ENCODE results near the gene CCDC80.

Gene CCDC80

DNA sequence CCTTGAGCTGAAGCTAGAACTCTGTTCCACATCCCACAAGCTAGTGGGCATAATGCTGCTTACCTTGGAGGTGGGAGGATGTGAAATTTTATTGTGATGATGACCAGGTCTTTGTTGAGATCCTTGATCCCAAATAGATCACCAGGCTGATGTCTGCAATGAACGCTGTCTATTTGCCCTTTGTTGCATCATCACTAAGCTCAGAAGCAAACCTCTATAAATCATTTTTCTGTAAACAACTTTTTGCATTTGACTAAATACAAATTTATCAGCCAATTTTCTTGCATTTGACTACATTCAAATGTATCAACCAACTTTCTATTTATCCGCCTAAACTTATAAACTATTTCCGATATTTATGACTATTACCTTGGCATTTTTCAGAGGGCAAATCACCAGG is 9.7 kb downstream of the CCDC80 start:
- DNase-seq = no peak

DNA sequence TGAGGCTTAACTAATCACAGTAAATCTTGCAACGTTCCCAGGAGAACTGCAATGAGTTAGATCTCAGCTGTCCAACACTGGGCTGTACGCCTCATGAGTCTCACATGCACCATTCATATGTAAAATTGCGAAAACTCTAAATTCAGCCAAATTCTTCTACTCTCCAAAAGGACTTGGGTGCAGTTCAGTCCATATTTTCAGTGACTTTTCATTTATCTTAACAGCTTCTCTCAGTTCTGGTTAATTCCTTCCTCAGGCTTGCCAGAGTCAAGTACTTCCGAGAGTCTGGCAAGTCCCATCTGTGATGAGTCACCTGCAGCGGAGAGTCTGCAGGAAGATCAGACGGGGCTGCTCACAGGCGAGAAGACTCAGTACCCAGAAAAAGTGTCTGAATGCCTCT is 11.5 kb downstream of the CCDC80 start:
- no peak for DNase-seq

DNA sequence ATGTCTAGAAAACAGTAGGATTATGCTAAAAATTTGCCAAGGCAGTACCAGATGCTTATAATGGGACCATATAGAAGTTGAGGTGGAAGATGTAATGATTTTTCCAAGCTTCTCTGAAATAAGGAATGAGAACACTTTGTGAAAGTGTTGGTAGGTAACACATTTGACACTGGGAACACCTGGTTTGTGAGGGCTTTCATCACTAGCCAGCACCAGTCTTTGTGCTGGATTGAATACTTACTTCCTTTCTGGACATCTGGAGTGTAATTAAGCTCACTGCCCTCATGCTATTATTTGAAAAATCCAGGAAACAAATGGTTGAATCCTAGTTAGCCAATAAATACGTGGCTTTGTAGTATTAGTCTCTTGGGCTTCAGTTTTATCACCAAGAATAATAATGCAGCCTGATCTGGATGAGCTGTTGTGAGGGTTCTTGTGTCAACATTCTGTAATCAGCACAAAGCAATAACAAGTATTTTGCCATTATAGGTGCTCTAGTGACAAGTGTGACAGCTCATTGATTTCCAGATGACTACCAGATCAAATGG is 12.9 kb downstream of the CCDC80 start:
- DNase-seq = peak; percentile 55

DNA sequence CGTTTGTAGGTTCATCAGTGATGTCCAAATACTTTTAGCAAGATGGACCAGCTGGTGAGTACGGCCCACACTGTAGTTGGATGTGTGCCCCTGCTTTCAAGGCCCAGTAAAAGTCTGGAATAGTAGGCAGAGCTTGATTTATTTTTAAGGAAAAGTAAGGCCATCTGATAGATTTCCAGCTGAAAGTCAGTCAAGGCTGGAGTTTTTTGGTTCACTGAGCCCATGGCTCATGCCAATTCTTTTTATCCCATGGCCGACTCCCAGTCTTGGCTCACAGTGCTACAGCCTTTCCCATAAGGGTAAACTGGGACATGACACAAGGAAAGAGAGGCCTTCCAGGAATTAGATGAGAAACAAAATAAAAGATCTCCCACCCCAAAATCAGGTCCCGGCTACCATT is 13.5 kb downstream of the CCDC80 start:
- no peak for DNase-seq

DNA sequence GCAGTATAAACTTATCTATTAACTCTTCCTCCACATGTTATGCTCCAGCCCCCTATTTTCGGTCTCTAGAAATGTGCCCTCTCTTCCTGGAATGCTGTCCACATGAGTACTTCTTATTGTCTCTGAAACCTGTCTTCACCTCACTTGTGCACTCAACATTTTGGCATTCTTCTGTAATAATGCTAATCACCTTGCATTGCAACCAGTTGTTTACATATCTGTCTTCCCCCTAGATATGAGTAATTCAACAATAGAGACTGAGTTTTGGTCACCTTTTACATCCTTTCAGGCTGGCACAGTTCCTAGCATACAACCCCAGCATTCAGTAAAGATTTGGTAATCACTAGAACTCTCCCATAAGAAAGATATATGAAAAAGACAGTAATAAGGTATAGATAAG is 17.2 kb downstream of the CCDC80 start:
- no peak for DNase-seq

GRCh38 chr3:112623213-112623612 is 17.7 kb downstream of the CCDC80 start:
- no peak for DNase-seq

DNA sequence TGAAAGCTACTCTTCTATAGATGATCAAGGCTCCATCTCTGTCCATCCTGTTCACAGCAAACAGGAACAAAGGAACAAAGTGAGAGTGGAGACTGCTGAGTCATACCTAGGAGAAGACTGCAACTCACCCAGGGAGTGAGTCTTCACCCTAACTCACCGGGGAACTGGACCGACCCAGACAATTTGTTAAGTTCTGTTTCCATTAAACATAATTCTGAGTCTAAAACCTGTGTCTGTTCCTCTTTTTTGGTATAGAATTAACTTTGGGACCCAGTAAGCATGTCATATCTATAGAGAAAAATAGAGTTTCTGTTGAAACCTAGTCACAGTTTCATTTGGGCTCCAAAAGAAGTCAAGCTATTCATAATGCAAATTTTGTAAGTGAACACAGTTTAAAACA is 21.6 kb downstream of the CCDC80 start:
- DNase-seq = no peak

DNA sequence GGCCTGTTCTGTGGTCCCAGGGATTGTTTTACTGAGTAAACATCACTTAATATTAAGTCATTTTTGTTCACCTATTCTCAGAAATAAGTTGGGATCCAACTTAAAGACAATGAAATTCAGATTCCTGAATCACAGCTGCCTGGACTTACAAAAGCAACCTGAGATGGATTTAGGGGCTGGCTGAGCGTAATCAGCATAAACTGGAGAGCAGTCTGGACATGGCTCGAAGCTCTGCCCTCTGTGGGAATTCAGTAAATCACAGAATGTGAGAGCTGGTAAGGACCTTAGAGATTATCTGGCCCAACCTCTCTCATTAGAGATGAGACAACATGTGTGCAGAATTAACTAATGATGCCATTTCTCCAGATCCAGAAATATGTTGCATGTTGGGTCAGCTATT is 23.7 kb downstream of the CCDC80 start:
- no peak for DNase-seq

- DNase-seq = no peak
Observed at GRCh38 chr3:112615989-112616731, 24.8 kb downstream of the CCDC80 start.

DNA sequence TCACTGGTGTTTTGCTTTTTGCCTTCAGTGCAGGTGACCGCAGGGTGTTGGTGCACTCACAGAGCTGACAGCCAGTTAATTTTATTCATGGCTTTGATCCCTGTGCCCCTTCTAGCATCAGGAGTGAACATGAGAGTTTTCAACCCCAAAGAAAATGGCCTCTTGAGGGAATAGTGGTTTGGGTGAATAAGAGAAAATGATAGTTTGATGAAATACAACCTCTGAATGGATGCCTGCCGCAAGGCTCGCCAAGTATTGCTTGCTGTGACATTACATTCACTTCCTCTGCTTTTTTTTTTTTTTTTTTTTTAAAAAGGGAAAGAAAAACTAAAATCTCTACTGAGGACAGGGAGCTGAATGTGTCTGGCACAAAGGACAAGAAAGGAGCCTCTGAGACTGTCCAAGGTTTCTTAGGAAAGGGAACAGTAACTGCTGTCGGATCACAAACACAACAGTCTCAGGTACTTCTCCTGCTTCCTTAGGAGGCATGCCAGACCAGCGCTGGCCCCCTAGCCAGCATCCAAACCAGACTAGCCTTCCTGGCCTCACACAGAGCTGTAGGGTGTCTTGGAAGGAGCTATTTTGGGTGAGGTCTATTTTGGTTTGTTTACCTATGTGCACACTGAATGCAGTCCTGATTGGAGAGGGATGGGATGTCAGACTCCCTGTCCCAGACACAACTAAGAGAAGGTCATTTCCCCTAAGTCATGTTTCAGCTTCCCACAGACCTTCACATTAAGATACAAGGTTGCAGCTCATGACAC is 29.0 kb downstream of the CCDC80 start:
- DNase-seq = no peak

DNA sequence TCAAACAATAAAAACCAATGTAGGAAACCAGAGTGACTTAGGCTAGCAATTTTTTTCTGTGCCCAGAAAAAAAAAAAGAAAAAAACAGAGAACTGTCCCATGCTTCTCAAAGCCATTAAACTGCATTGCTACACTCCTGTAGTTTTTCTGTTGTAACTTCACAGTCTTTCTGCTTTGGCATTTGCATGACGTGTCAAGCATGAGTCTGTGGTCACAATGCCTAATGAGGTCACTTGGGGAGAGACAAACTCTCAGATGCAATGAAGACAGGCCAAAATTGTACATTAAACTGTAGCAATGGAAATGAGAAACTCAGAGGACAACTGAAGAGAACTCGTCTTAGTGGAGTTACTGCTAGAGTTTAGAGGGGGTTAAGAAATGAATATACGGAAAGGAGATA is 30.8 kb downstream of the CCDC80 start:
- no peak for DNase-seq

DNA sequence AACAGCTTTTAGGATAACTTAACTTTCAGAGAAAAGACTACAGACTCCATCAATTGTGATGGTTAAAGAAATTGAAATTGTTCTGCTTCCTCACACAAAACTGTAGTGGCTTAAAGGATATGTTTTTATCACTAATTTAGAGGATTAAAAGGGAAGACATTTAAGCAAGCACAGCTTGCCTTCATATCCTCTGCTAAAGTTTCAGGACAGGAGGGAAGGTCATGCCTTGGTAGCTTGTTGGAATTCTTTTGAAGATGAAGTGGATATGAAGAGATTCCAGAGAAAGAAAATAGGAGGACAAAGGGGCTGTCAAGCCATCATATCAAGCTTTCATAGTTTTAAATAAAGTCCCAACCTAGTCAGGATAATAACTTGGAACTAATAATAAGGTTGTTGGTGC is 33.1 kb downstream of the CCDC80 start:
- no peak for DNase-seq

- no peak for DNase-seq
Observed at GRCh38 chr3:112606098-112606497, 34.8 kb downstream of the CCDC80 start.

DNA sequence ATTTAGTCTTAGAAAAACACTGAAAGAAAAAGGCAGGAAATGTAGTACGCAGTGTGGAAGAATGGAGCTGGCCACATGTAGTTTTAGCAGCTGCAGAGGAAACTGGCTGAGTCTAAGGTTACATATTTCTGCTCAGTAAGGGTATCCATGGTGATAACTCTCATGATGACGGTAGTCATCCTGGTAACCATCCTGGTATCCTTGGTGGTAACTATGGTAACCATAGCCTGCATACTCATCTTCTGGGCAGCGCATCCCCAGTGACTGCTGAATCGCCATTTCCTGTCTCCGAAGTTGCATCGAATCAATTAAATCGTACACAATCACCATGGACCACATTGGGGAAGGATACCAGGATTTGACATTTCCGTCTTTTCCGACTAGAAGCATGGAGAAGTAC is 35.7 kb downstream of the CCDC80 start:
- peak; percentile 57 for DNase-seq

DNA sequence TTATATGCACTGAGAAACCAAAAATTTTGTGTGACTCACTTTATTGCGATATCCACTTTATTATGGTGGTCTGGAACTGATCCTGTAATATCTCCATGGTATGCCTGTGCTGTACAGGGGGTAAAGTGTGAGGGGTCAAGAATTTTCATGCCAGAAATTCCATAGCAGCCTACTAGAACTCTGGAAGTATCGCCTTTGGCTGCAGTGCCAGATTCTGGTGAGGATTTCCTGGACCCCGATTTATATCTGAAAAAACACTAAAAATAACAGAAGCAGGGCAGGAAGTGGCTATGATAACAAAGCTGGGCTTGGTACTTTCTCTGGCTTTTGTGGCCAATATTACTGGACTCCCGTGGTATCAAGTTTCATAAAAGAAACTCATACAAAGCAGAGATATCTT is 36.4 kb downstream of the CCDC80 start:
- DNase-seq = no peak

GRCh38 chr3:112602217-112602838 is 38.6 kb downstream of the CCDC80 start:
- no peak for DNase-seq

DNA sequence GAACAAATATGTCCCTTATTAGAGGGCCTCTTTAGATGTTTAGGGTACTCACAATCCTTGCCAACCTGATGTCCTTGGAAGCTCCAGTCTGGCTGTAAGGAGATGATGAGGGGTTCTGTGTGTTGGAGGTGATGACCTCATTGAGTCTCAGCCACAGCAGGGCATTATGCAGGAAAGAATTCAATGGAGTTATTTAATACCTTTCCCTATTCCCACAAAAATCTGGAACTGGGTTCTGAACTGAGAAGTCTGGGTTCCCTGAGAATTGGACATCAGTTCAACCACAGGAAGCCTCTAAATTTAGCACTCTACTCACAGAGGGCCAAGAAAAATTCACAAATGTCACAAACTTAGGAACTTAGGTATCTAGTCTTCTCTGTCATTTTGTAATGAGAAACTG is 42.2 kb downstream of the CCDC80 start:
- no peak for DNase-seq

DNA sequence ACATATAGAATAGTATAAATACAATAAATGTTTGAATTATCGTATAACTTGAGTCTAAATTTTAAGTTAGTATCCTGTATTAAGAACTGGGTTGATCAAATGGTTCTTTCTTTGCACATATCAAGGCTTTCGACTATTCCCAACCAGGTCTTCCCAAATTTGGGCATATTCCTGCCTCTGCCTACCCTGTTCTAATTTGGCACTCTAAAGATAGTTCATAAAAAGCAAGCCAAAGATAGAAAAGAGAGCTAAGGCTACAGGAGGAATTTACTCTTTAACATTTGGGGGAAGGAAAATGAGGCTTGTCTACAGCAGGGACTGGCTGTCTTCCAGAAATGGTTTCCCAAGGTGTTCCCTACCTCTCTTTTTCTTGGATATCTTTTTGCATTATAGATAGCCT is 43.0 kb downstream of the CCDC80 start:
- DNase-seq = no peak

GRCh38 chr3:112594856-112595255 is 46.1 kb downstream of the CCDC80 start:
- no peak for DNase-seq

- no peak for DNase-seq
Observed at GRCh38 chr3:112593258-112593657, 47.7 kb downstream of the CCDC80 start.

DNA sequence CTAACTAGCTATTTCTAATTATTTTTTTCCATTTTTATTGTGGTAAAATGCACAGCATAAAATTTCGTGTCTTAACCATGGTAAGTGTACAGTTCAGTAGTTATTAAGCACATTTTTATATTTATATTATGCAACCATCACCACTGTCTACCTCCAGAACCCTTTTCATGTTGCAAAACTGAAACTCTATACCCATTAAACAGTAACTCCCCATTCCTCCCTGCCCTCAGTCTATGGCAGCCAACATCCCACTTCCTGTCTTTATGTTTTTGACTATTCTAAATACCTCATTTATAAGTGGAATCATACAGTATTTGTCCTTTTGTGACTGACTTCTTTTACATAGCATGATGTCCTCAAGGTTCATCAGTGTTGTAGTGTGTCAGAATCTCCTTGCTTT is 53.6 kb downstream of the CCDC80 start:
- DNase-seq = no peak

- DNase-seq = no peak
Observed at GRCh38 chr3:112585782-112586181, 55.2 kb downstream of the CCDC80 start.

GRCh38 chr3:112583105-112583504 is 57.8 kb downstream of the CCDC80 start:
- no peak for DNase-seq

Data from NCI-H2029 (cell line).